ENCODE results near the gene CDH16.

CDH16 gene

DNA sequence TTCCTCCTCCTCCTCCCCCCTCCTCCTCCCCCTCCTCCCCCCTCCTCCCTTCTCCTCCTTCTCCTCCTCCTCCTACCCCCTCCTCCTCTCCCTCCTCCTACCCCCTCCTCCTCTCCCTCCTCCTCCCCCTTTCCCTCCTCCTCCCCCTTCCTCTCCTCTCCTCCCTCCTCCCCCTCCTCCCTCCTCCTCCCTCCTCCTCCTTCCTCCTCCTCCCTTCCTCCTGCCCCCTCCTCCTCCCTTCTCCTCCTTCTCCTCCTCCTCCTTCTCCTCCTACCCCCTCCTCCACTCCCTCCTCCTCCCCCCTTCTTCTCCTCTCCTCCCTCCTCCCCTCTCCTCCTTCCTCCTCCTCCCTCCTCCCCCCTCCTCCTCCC is 45.0 kb downstream of the CDH16 start:
- H2AFZ ChIP-seq (ENCODE audit: low read length): no peak overlapping the region
- TF ChIP-seq, protein P1, sequence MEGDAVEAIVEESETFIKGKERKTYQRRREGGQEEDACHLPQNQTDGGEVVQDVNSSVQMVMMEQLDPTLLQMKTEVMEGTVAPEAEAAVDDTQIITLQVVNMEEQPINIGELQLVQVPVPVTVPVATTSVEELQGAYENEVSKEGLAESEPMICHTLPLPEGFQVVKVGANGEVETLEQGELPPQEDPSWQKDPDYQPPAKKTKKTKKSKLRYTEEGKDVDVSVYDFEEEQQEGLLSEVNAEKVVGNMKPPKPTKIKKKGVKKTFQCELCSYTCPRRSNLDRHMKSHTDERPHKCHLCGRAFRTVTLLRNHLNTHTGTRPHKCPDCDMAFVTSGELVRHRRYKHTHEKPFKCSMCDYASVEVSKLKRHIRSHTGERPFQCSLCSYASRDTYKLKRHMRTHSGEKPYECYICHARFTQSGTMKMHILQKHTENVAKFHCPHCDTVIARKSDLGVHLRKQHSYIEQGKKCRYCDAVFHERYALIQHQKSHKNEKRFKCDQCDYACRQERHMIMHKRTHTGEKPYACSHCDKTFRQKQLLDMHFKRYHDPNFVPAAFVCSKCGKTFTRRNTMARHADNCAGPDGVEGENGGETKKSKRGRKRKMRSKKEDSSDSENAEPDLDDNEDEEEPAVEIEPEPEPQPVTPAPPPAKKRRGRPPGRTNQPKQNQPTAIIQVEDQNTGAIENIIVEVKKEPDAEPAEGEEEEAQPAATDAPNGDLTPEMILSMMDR (conservative IDR thresholded peaks at IDR 0.05; ENCODE audit: low read length): no peak
- no peak for TF ChIP-seq EZH2phosphoT487 (IDR thresholded peaks at IDR 0.05; ENCODE audit: borderline replicate concordance)
- H3K79me2 ChIP-seq (ENCODE audit: insufficient read depth, low read length): no peaks in the 10 kb centered on the region
- no peaks in the 10 kb centered on the region for H4K20me1 ChIP-seq (ENCODE audit: insufficient read depth, low read length, poor library complexity, severe bottlenecking)
- H3K9me2 ChIP-seq (replicated peaks; ENCODE audit: low read depth, low read length): no peaks in the 10 kb centered on the region
- H3K9ac ChIP-seq (ENCODE audit: low read depth, low read length, poor library complexity, severe bottlenecking): peak overlapping the region; percentile 53
- H3K9me3 ChIP-seq (ENCODE audit: insufficient read depth, low read depth, low read length): no peaks in the 10 kb centered on the region
- H3K27me3 ChIP-seq (ENCODE audit: insufficient read depth, low read length, poor library complexity, severe bottlenecking): no peaks in the 10 kb centered on the region
- H3K4me3 ChIP-seq (ENCODE audit: low read length, poor library complexity, severe bottlenecking): no peak overlapping the region
- H3K4me2 ChIP-seq (ENCODE audit: low read depth, low read length, poor library complexity, severe bottlenecking): peak overlapping the region; percentile 21
- no peaks in the 10 kb centered on the region for H3K36me3 ChIP-seq (ENCODE audit: insufficient read depth, low read length)
- H3F3A ChIP-seq (ENCODE audit: low read depth): peaks cover 19% of the 10 kb centered on the region
- H3K4me1 ChIP-seq (ENCODE audit: insufficient read depth, low read length, poor library complexity, severe bottlenecking): peaks cover 51% of the 10 kb centered on the region

DNA sequence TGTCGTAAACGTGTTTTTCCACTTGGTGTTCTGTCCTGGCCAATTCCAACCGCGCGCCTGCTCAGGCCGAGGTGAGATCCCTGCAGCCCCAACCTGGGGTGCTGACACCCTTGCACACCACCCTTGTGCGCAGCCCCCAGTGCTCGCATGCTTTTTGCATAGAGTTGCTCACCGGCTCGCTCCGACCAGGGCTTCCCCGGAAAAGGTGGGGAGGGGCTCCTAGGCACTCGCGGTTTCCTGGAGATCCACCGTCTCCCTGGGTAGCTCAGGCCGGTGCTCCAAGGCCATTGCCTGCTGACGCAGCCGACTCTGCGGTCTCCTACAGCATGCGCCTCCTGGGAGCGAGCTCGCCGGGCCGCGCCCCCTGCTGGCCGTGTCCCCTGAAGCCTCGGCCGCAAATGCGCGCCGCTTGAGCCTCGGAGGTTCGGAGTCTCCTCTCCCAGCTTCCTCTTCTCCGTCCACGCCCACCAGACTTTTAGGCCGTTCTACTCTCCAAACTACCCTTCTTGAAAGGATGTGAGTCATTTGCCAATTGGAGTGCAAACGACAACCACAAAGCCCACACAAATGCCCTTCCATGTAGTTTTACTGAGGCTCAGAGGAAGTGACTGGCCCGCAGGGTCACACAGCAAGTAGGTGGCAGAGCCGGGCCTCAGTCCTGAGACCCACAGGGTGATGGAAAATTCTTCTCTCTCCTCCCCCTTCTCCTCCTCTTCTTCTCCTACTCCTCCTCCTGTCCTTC is 45.6 kb downstream of the CDH16 start:
- H3K36me3 ChIP-seq (ENCODE audit: insufficient read depth, low read length): no peaks in the 10 kb centered on the region
- H3K9me3 ChIP-seq (ENCODE audit: insufficient read depth, low read depth, low read length): no peaks in the 10 kb centered on the region
- H3K4me2 ChIP-seq (ENCODE audit: low read depth, low read length, poor library complexity, severe bottlenecking): peak overlapping the region; percentile 76
- TF ChIP-seq, protein P1 (conservative IDR thresholded peaks at IDR 0.05; ENCODE audit: low read length): peak; percentile 90
- TF ChIP-seq EZH2phosphoT487 (IDR thresholded peaks at IDR 0.05; ENCODE audit: borderline replicate concordance): no peak
- H3K4me1 ChIP-seq (ENCODE audit: insufficient read depth, low read length, poor library complexity, severe bottlenecking): peaks cover 46% of the 10 kb centered on the region
- peaks cover 14% of the 10 kb centered on the region for H3F3A ChIP-seq (ENCODE audit: low read depth)
- peak overlapping the region; percentile 68 for H3K9ac ChIP-seq (ENCODE audit: low read depth, low read length, poor library complexity, severe bottlenecking)
- H3K9me2 ChIP-seq (replicated peaks; ENCODE audit: low read depth, low read length): no peaks in the 10 kb centered on the region
- H2AFZ ChIP-seq (ENCODE audit: low read length): peak overlapping the region; percentile 71
- H3K79me2 ChIP-seq (ENCODE audit: insufficient read depth, low read length): no peaks in the 10 kb centered on the region
- H3K4me3 ChIP-seq (ENCODE audit: low read length, poor library complexity, severe bottlenecking): peak overlapping the region; percentile 72
- H3K27me3 ChIP-seq (ENCODE audit: insufficient read depth, low read length, poor library complexity, severe bottlenecking): no peaks in the 10 kb centered on the region
- no peaks in the 10 kb centered on the region for H4K20me1 ChIP-seq (ENCODE audit: insufficient read depth, low read length, poor library complexity, severe bottlenecking)

DNA sequence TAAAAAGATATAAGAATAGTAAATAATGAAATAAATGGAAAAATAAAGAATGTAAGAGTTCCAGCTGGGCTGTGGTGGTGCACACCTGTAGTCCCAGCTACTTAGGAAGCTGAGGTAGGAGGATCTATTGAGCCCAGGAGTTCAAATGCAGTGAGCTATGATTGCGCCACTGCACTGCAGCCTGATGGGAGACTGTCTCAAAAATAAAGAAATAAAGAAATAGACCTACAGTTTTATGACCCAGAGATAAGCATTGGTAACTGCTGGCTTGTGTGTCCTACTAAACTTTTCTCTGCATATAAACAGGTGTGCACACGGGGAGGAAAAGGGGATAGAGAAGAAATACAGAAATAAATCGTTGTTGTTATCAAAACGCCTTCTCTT is 46.1 kb downstream of the CDH16 start:
- Histone ChIP-seq H3K27me3 (ENCODE audit: insufficient read depth, low read length, poor library complexity, severe bottlenecking) (no peaks in the 10 kb centered on the region), H4K20me1 (ENCODE audit: insufficient read depth, low read length, poor library complexity, severe bottlenecking) (no peaks in the 10 kb centered on the region), H3F3A (ENCODE audit: low read depth) (peaks cover 10% of the 10 kb centered on the region; the same call in 1 of the 2 replicates), H3K4me1 (ENCODE audit: insufficient read depth, low read length, poor library complexity, severe bottlenecking) (peaks cover 40% of the 10 kb centered on the region), H3K4me2 (ENCODE audit: low read depth, low read length, poor library complexity, severe bottlenecking) (peak overlapping the region; percentile 76), H3K79me2 (ENCODE audit: insufficient read depth, low read length) (no peaks in the 10 kb centered on the region), H2AFZ (ENCODE audit: low read length) (peak overlapping the region; percentile 71), H3K9ac (ENCODE audit: low read depth, low read length, poor library complexity, severe bottlenecking) (peak overlapping the region; percentile 68), H3K9me2 (replicated peaks; ENCODE audit: low read depth, low read length) (no peaks in the 10 kb centered on the region), H3K36me3 (ENCODE audit: insufficient read depth, low read length) (no peaks in the 10 kb centered on the region), H3K4me3 (ENCODE audit: low read length, poor library complexity, severe bottlenecking) (peak overlapping the region; percentile 72), H3K9me3 (ENCODE audit: insufficient read depth, low read depth, low read length) (no peaks in the 10 kb centered on the region)
- no peak for TF ChIP-seq EZH2phosphoT487 (IDR thresholded peaks at IDR 0.05; ENCODE audit: borderline replicate concordance)
- TF ChIP-seq, protein P1 (conservative IDR thresholded peaks at IDR 0.05; ENCODE audit: low read length): no peak

All from Loucy (cell line).